ENCODE data around the gene RUVBL2.

GRCh38 chr19:48959341-48960239 lies 34.1 kb upstream of the RUVBL2 start:
- TF ChIP-seq, protein P1, sequence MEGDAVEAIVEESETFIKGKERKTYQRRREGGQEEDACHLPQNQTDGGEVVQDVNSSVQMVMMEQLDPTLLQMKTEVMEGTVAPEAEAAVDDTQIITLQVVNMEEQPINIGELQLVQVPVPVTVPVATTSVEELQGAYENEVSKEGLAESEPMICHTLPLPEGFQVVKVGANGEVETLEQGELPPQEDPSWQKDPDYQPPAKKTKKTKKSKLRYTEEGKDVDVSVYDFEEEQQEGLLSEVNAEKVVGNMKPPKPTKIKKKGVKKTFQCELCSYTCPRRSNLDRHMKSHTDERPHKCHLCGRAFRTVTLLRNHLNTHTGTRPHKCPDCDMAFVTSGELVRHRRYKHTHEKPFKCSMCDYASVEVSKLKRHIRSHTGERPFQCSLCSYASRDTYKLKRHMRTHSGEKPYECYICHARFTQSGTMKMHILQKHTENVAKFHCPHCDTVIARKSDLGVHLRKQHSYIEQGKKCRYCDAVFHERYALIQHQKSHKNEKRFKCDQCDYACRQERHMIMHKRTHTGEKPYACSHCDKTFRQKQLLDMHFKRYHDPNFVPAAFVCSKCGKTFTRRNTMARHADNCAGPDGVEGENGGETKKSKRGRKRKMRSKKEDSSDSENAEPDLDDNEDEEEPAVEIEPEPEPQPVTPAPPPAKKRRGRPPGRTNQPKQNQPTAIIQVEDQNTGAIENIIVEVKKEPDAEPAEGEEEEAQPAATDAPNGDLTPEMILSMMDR (conservative IDR thresholded peaks at IDR 0.05): no peak
- TF ChIP-seq ZFX (IDR thresholded peaks at IDR 0.05): no peak

Data from C4-2B (cell line).